Measurements from ENCODE around the gene AKNAD1.
A peak's percentile ranks its signal among the peaks of the same experiment; 100 is the strongest.

Gene AKNAD1

DNA sequence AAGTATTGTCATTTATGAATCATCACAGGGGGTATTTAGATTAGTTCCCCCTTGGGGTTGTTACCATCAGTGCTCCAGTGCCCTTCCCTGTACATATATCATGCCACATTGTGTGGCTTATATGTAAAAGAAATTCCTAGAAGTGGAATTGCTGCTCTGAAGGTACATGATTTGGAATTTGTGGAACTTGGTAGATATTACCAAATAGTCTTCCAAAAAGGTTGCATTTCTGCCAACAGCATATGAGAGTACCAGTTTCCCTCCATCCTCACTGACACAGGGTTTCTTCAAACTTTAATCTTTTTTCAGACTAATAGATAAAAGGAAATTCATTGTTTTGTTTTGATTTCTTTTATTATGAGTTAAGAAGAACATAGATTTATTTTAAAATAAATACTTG, 41.3 kb downstream of the AKNAD1 start:
- TF ChIP-seq KLF16 (tag by site-specific recombination; IDR thresholded peaks at IDR 0.05) (no peak), ZSCAN23 (tag by site-specific recombination; IDR thresholded peaks at IDR 0.05) (no peak), ZNF426 (tag by site-specific recombination; IDR thresholded peaks at IDR 0.05) (no peak), ZEB2 (tag by site-specific recombination; IDR thresholded peaks at IDR 0.05) (no peak), ZNF843 (tag by site-specific recombination; IDR thresholded peaks at IDR 0.05) (no peak)
- Histone ChIP-seq H3K27ac (ENCODE audit: extremely low read depth, low read depth, low read length) (no peak overlapping the region), H3K4me3 (ENCODE audit: low read depth, low read length) (no peak overlapping the region), H3K4me1 (ENCODE audit: control insufficient read depth, insufficient read depth, low read length) (no peaks in the 10 kb centered on the region), H3K9me3 (ENCODE audit: control insufficient read depth, insufficient read depth, low read depth, low read length) (no peaks in the 10 kb centered on the region), H3K36me3 (ENCODE audit: control insufficient read depth in 2 of 2, insufficient read depth in 1 of 2, low read length in 2 of 2) (no peaks in the 10 kb centered on the region)
- POLR2A ChIA-PET = no interaction called here
- CTCF ChIA-PET = no interaction called here

- ChIA-PET CTCF (interaction anchor here (1.2 kb wide), 1 partner anchor 13 kb away, joined by 5 read pairs; no protein-coding TSS in a partner anchor), POLR2A (interaction anchor here (0.7 to 1.0 kb wide), 2 partner anchors 18 to 734 kb away, joined by 3 read pairs; partner anchors contain the start of gene GNAI3)
- Histone ChIP-seq H3K9me3 (ENCODE audit: control insufficient read depth, insufficient read depth, low read depth, low read length) (no peaks in the 10 kb centered on the region), H3K4me3 (ENCODE audit: low read depth, low read length) (no peak overlapping the region), H3K36me3 (ENCODE audit: control insufficient read depth in 2 of 2, insufficient read depth in 1 of 2, low read length in 2 of 2) (peaks cover 0 to 8% of the 10 kb centered on the region in 2 experiments; a peak in 1 of 3 replicates), H3K27ac (ENCODE audit: extremely low read depth, low read depth, low read length) (no peak overlapping the region), H3K4me1 (ENCODE audit: control insufficient read depth, insufficient read depth, low read length) (no peaks in the 10 kb centered on the region)
- TF ChIP-seq KLF1 (tag by site-specific recombination; IDR thresholded peaks at IDR 0.05) (no peak), ATF2 (tag by site-specific recombination; IDR thresholded peaks at IDR 0.05; ENCODE audit: low read depth) (no peak), ZNF610 (tag by site-specific recombination; IDR thresholded peaks at IDR 0.05; ENCODE audit: borderline replicate concordance) (no peak), ZNF785 (tag by site-specific recombination; IDR thresholded peaks at IDR 0.05) (no peak), PRDM6 (tag by site-specific recombination; IDR thresholded peaks at IDR 0.05) (peak; percentile 61; the same call in 1 of the 2 replicates), ZBTB21 (tag by site-specific recombination; IDR thresholded peaks at IDR 0.05) (no peak), SCRT2 (tag by site-specific recombination; IDR thresholded peaks at IDR 0.05) (peak; percentile 80)
These were observed 42.4 kb downstream of the AKNAD1 start for GRCh38 chr1:108814343-108815125.

- TF ChIP-seq ZNF624 (tag by site-specific recombination; IDR thresholded peaks at IDR 0.05) (no peak), ZNF23 (tag by site-specific recombination; IDR thresholded peaks at IDR 0.05; ENCODE audit: borderline replicate concordance) (no peak), ZNF404 (tag by site-specific recombination; IDR thresholded peaks at IDR 0.05) (no peak), ZNF629 (tag by site-specific recombination; IDR thresholded peaks at IDR 0.05) (no peak), ZSCAN23 (tag by site-specific recombination; IDR thresholded peaks at IDR 0.05) (no peak), ZNF639 (tag by site-specific recombination; IDR thresholded peaks at IDR 0.05) (no peak), ZNF585B (tag by site-specific recombination; IDR thresholded peaks at IDR 0.05) (no peak), ZNF529 (tag by site-specific recombination; IDR thresholded peaks at IDR 0.05; ENCODE audit: insufficient replicate concordance) (no peak)
- TF ChIP-seq, protein P1, sequence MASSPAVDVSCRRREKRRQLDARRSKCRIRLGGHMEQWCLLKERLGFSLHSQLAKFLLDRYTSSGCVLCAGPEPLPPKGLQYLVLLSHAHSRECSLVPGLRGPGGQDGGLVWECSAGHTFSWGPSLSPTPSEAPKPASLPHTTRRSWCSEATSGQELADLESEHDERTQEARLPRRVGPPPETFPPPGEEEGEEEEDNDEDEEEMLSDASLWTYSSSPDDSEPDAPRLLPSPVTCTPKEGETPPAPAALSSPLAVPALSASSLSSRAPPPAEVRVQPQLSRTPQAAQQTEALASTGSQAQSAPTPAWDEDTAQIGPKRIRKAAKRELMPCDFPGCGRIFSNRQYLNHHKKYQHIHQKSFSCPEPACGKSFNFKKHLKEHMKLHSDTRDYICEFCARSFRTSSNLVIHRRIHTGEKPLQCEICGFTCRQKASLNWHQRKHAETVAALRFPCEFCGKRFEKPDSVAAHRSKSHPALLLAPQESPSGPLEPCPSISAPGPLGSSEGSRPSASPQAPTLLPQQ (tag by site-specific recombination; IDR thresholded peaks at IDR 0.05) = no peak
- H3K9me3 ChIP-seq (ENCODE audit: control insufficient read depth, insufficient read depth, low read depth, low read length) = no peaks in the 10 kb centered on the region
- POLR2A ChIA-PET = interaction anchor here (1.0 kb wide), 1 partner anchor 735 kb away, joined by 3 read pairs; the partner anchor contains the start of gene GNAI3
- H3K4me1 ChIP-seq (ENCODE audit: control insufficient read depth, insufficient read depth, low read length) = no peaks in the 10 kb centered on the region
- no peak overlapping the region for H3K27ac ChIP-seq (ENCODE audit: extremely low read depth, low read depth, low read length)
- H3K4me3 ChIP-seq (ENCODE audit: low read depth, low read length) = no peak overlapping the region
- peaks cover 6 to 11% of the 10 kb centered on the region in 2 experiments; a peak in 2 of 3 replicates for H3K36me3 ChIP-seq (ENCODE audit: control insufficient read depth in 2 of 2, insufficient read depth in 1 of 2, low read length in 2 of 2)
- CTCF ChIA-PET = no interaction called here
These were observed 43.6 kb downstream of the AKNAD1 start for GRCh38 chr1:108813326-108813725.
